ENCODE data around the gene PCDHGA9.
"Not testable (repeated sequence)": the region's sequence is repeated elsewhere in the genome, so short reads cannot be mapped to it uniquely, and the experiment has no call there.

Gene PCDHGA9

DNA sequence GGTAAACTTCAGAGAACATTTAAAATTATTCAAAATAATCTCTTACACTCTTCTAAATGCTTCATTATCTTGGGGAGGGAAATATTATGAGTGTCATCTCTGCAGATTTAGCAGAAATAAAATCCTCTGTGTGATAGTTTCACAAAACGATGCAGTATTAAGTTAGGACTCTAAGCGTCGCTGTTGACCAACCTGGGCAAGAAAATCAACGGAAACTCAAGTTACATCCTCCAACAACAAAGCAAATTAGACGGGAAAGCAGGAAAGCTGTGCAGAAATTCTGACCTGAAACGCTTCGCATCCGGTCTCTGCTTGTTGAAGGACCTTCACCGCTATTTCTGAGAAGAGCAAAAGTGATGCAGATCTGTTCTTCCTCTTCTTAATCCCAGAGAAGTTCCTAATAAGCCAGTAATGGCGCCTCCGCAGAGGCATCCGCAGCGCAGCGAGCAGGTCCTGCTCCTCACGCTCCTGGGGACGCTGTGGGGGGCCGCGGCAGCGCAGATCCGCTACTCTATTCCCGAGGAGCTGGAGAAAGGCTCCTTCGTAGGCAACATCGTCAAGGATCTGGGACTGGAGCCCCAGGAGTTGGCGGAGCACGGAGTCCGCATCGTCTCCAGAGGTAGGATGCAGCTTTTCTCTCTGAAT is 28.8 kb upstream of the PCDHGA9 start, which contains the start of gene PCDHGA6:
Gene PCDHGA6 (plus strand): TSS at position 219 of the 645 bp plus-strand sequence. CDS start 193 bp downstream, at position 412.
- Histone ChIP-seq H3K27ac (ENCODE audit: low read depth, low read length) (no peak within 1 kb of the TSS), H3K4me3 (ENCODE audit: low read length) (no peak within 1 kb of the TSS), H3K9me3 (ENCODE audit: control insufficient read depth, insufficient read depth, low read length) (peaks cover 60% of the 10 kb centered on the region), H3K36me3 (ENCODE audit: control insufficient read depth, low read length) (peaks cover 62% of the 10 kb centered on the region), H4K20me1 (ENCODE audit: control insufficient read depth, insufficient read depth, low read depth, low read length) (no peaks in the 10 kb centered on the region), H3K4me2 (ENCODE audit: low read length) (no peak within 1 kb of the TSS), H3K79me2 (ENCODE audit: control insufficient read depth, low read length) (peaks cover 31% of the 10 kb centered on the region), H3K9me2 (replicated peaks; ENCODE audit: control insufficient read depth, low read length) (no peaks in the 10 kb centered on the region), H3F3A (ENCODE audit: control insufficient read depth, insufficient read depth) (no peaks in the 10 kb centered on the region), H3K4me1 (ENCODE audit: control insufficient read depth, low read length) (peaks cover 16% of the 10 kb centered on the region), H3K27me3 (ENCODE audit: control insufficient read depth, low read length) (no peaks in the 10 kb centered on the region)
- no peak for TF ChIP-seq EZH2phosphoT487 (IDR thresholded peaks at IDR 0.05; ENCODE audit: borderline replicate concordance, low read length)
- TF ChIP-seq, protein P1, sequence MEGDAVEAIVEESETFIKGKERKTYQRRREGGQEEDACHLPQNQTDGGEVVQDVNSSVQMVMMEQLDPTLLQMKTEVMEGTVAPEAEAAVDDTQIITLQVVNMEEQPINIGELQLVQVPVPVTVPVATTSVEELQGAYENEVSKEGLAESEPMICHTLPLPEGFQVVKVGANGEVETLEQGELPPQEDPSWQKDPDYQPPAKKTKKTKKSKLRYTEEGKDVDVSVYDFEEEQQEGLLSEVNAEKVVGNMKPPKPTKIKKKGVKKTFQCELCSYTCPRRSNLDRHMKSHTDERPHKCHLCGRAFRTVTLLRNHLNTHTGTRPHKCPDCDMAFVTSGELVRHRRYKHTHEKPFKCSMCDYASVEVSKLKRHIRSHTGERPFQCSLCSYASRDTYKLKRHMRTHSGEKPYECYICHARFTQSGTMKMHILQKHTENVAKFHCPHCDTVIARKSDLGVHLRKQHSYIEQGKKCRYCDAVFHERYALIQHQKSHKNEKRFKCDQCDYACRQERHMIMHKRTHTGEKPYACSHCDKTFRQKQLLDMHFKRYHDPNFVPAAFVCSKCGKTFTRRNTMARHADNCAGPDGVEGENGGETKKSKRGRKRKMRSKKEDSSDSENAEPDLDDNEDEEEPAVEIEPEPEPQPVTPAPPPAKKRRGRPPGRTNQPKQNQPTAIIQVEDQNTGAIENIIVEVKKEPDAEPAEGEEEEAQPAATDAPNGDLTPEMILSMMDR (IDR thresholded peaks at IDR 0.05; ENCODE audit: low read depth, low read length, poor library complexity, severe bottlenecking): no peak

DNA sequence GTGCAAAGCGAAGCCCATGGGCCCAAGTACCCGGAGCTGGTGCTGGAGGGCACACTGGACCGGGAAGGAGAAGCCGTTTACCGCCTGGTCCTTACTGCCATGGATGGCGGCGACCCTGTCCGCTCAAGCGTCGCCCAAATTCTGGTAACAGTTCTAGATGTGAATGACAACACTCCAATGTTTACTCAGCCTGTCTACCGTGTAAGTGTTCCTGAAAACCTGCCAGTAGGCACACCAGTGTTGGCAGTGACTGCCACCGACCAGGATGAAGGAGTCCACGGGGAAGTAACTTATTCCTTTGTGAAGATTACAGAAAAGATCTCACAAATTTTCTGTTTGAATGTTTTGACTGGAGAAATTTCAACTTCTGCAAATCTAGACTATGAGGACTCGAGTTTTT is 28.0 kb upstream of the PCDHGA9 start:
- Histone ChIP-seq H3K4me1 (ENCODE audit: control insufficient read depth, low read length) (peaks cover 9% of the 10 kb centered on the region), H3K27ac (ENCODE audit: low read depth, low read length) (no peak overlapping the region), H3K79me2 (ENCODE audit: control insufficient read depth, low read length) (peaks cover 31% of the 10 kb centered on the region), H3K27me3 (ENCODE audit: control insufficient read depth, low read length) (no peaks in the 10 kb centered on the region), H3K9me2 (replicated peaks; ENCODE audit: control insufficient read depth, low read length) (no peaks in the 10 kb centered on the region), H3K36me3 (ENCODE audit: control insufficient read depth, low read length) (peaks cover 64% of the 10 kb centered on the region), H3K4me2 (ENCODE audit: low read length) (no peak overlapping the region), H4K20me1 (ENCODE audit: control insufficient read depth, insufficient read depth, low read depth, low read length) (no peaks in the 10 kb centered on the region), H3K4me3 (ENCODE audit: low read length) (no peak overlapping the region), H3K9me3 (ENCODE audit: control insufficient read depth, insufficient read depth, low read length) (peaks cover 60% of the 10 kb centered on the region), H3F3A (ENCODE audit: control insufficient read depth, insufficient read depth) (no peaks in the 10 kb centered on the region)
- no peak for TF ChIP-seq EZH2phosphoT487 (IDR thresholded peaks at IDR 0.05; ENCODE audit: borderline replicate concordance, low read length)
- TF ChIP-seq, protein P1 (IDR thresholded peaks at IDR 0.05; ENCODE audit: low read depth, low read length, poor library complexity, severe bottlenecking): no peak

- H3K4me1 ChIP-seq (ENCODE audit: control insufficient read depth, low read length); H3K9me2 ChIP-seq (replicated peaks; ENCODE audit: control insufficient read depth, low read length); H3K27ac ChIP-seq (ENCODE audit: low read depth, low read length); H3K4me2 ChIP-seq (ENCODE audit: low read length); H3K4me3 ChIP-seq (ENCODE audit: low read length); H3K27me3 ChIP-seq (ENCODE audit: control insufficient read depth, low read length); H3F3A ChIP-seq (ENCODE audit: control insufficient read depth, insufficient read depth); H4K20me1 ChIP-seq (ENCODE audit: control insufficient read depth, insufficient read depth, low read depth, low read length): not testable (repeated sequence)
- peaks cover 56% of the 10 kb centered on the region for H3K9me3 ChIP-seq (ENCODE audit: control insufficient read depth, insufficient read depth, low read length)
- peaks cover 25% of the 10 kb centered on the region for H3K79me2 ChIP-seq (ENCODE audit: control insufficient read depth, low read length)
- H3K36me3 ChIP-seq (ENCODE audit: control insufficient read depth, low read length): peaks cover 59% of the 10 kb centered on the region
Observed at GRCh38 chr5:141375444-141376155, 27.0 kb upstream of the PCDHGA9 start.
